Vagina (tissue), 2 donors: ENCODE results near the gene RFX8.

Experiments used
- POLR2A ChIP-seq, 2 donors: fragments of 450-650 bp; IDR thresholded peaks; one replicate each; pipeline ENCODE4 v1.6.1; 2017; ENCODE audit warnings: antibody characterized with exemption in 2 of 2, mild to moderate bottlenecking in 2 of 2, moderate library complexity in 2 of 2
- POLR2AphosphoS5 ChIP-seq, 2 donors: sonication (generic); formaldehyde crosslinking; IDR thresholded peaks; one replicate each; pipeline ENCODE4 v1.9.0; 2017; ENCODE audit warnings: antibody characterized with exemption in 2 of 2, mild to moderate bottlenecking in 2 of 2, low read depth in 1 of 2; ENCODE audit not compliant: insufficient read depth in 1 of 2
- TF ChIP-seq, protein P1 (sequence below), 3 experiments: fragments of 450-650 bp in 2 of 3; fragments of 200-600 bp in 1 of 3; sonication (generic) in 1 of 3; IDR thresholded peaks; one replicate each; pipeline ENCODE4 v1.5.1; 2017 to 2019; ENCODE audit warnings: antibody characterized with exemption in 3 of 3, mild to moderate bottlenecking in 2 of 3, moderate library complexity in 2 of 3

DNA sequence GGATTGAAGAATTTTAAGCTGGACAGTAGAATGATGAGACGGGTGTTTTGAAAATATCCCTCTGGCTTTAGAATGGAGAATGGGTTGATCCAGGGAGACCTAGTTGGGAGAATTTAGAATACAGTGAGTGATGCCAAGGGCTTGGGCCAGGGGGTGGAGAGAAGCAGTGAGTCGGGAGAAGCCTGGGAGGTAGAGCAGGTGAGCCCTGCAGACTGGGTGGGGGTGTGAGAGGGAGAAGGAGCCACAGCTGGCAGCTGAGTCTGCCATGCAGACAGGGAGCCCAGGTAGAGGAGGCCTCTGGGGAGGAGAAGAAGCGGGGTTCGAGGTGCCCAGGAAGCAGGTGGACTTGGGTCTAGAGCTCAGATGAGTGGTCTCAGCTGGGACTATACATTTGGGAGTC is 105.8 kb downstream of the RFX8 start:
- TF ChIP-seq POLR2A (IDR thresholded peaks at IDR 0.05) (no peak), POLR2AphosphoS5 (IDR thresholded peaks at IDR 0.05; ENCODE audit: insufficient read depth in 1 of 2, low read depth in 1 of 2) (no peak)
- TF ChIP-seq, protein P1, sequence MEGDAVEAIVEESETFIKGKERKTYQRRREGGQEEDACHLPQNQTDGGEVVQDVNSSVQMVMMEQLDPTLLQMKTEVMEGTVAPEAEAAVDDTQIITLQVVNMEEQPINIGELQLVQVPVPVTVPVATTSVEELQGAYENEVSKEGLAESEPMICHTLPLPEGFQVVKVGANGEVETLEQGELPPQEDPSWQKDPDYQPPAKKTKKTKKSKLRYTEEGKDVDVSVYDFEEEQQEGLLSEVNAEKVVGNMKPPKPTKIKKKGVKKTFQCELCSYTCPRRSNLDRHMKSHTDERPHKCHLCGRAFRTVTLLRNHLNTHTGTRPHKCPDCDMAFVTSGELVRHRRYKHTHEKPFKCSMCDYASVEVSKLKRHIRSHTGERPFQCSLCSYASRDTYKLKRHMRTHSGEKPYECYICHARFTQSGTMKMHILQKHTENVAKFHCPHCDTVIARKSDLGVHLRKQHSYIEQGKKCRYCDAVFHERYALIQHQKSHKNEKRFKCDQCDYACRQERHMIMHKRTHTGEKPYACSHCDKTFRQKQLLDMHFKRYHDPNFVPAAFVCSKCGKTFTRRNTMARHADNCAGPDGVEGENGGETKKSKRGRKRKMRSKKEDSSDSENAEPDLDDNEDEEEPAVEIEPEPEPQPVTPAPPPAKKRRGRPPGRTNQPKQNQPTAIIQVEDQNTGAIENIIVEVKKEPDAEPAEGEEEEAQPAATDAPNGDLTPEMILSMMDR (IDR thresholded peaks at IDR 0.05) = no peak
